ENCODE data around the gene ELMO1. TPM values are rescaled to one million over a fixed set of nuclear protein-coding genes. Genes with fewer than 3 reads are reported as not detected.

Gene ELMO1
- total and polyA plus RNA-seq, 2 experiments from 2014 or later: 9.6 to 10.8 TPM

DNA sequence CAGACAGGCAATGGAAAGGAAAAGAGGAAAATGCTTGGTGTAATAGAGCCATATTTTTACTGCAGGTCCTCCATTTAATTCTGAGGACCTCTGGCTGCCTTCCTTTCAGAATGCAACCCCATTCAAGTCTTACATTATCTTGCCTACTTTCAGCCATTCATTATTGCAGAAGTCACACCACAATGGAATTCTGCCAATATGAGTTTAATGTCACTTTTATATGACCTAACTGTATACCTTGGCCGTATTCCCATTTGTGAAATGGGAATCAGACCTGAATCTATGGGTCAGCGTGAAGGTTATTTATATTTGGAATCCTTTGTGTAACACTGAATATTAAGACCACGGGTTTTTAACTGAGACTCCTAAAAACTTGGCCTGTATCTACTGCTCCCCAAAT lies 482.6 kb downstream of the ELMO1 start:
- TF ChIP-seq, protein P1, sequence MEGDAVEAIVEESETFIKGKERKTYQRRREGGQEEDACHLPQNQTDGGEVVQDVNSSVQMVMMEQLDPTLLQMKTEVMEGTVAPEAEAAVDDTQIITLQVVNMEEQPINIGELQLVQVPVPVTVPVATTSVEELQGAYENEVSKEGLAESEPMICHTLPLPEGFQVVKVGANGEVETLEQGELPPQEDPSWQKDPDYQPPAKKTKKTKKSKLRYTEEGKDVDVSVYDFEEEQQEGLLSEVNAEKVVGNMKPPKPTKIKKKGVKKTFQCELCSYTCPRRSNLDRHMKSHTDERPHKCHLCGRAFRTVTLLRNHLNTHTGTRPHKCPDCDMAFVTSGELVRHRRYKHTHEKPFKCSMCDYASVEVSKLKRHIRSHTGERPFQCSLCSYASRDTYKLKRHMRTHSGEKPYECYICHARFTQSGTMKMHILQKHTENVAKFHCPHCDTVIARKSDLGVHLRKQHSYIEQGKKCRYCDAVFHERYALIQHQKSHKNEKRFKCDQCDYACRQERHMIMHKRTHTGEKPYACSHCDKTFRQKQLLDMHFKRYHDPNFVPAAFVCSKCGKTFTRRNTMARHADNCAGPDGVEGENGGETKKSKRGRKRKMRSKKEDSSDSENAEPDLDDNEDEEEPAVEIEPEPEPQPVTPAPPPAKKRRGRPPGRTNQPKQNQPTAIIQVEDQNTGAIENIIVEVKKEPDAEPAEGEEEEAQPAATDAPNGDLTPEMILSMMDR (IDR thresholded peaks at IDR 0.05; ENCODE audit: low read depth, low read length): no peak
- Histone ChIP-seq H3K4me1 (ENCODE audit: low read depth) (peaks cover 22% of the 10 kb centered on the region), H3K36me3 (no peaks in the 10 kb centered on the region), H3K27me3 (no peaks in the 10 kb centered on the region), H3K9me3 (ENCODE audit: low read depth) (no peaks in the 10 kb centered on the region), H3K27ac (no peak overlapping the region), H3K4me3 (no peak overlapping the region)
- no peak for DNase-seq (ENCODE audit: low read depth in 1 of 2, low spot score in 1 of 2)

DNA sequence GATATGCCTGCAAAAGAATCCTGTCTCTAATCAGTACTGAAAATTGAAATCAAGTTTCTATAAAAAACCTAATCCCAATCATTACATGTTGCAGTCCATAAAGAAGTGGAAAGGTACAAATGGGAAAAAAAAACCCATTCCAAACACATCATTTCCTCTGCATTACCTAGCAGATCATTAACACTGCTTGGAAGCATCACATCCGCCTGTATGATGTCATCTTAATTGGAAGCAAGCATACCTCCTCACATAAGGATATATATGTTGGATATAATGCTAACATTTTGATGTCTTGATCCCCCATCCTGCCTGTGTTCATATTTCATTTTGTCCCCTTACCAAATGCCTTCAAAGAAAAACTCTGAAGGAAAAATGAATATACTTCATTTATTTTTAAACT lies 483.0 kb downstream of the ELMO1 start:
- no peak for DNase-seq (ENCODE audit: low read depth in 1 of 2, low spot score in 1 of 2)
- TF ChIP-seq, protein P1 (IDR thresholded peaks at IDR 0.05; ENCODE audit: low read depth, low read length): no peak
- no peak overlapping the region for H3K4me3 ChIP-seq
- peaks cover 24% of the 10 kb centered on the region for H3K4me1 ChIP-seq (ENCODE audit: low read depth)
- H3K9me3 ChIP-seq (ENCODE audit: low read depth): no peaks in the 10 kb centered on the region
- no peak overlapping the region for H3K27ac ChIP-seq
- H3K36me3 ChIP-seq: no peaks in the 10 kb centered on the region
- H3K27me3 ChIP-seq: no peaks in the 10 kb centered on the region

DNA sequence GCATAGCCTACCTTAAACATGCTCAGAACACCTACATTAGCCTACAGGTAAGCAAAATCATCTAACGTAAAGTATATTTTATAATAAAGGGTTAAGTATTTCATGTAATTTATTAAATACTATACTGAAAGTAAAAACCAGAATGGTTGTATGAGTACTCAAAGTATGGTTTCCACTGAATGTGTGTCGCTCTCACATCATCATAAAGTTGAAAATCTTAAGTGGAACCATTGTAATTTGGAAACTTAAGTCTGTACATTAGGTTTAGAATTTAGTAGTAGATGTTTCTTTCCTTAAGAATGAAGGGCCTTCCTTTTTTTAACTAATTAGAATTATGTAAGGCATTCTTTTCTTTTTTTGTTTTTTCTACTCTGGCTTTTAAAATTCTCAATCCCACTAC lies 484.4 kb downstream of the ELMO1 start:
- Histone ChIP-seq H3K9me3 (ENCODE audit: low read depth) (no peaks in the 10 kb centered on the region), H3K27ac (no peak overlapping the region), H3K4me3 (no peak overlapping the region), H3K36me3 (no peaks in the 10 kb centered on the region), H3K4me1 (ENCODE audit: low read depth) (peaks cover 24% of the 10 kb centered on the region), H3K27me3 (no peaks in the 10 kb centered on the region)
- DNase-seq (ENCODE audit: low read depth in 1 of 2, low spot score in 1 of 2): no peak
- TF ChIP-seq, protein P1 (IDR thresholded peaks at IDR 0.05; ENCODE audit: low read depth, low read length): no peak

DNA sequence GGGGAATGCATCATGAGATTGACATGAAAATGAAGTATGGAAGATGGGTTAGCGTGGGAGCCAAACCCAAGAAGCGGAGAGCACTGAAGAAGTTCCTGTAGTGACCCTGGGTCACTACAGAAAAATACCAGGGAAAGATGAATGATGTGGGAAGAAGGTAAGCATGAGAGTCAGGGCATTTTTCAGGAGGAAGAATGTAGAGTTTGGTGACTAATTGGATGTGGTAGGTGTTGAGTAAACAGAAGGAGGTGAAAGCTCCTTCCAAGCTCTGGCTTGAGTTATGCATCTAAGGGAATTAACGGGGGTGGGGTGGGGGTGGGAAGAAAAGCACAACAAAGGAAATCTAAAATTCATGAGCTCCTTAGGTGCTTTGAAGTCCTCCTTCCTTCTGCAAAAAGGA lies 486.3 kb downstream of the ELMO1 start:
- Histone ChIP-seq H3K36me3 (no peaks in the 10 kb centered on the region), H3K9me3 (ENCODE audit: low read depth) (no peaks in the 10 kb centered on the region), H3K4me1 (ENCODE audit: low read depth) (peaks cover 20% of the 10 kb centered on the region), H3K4me3 (no peak overlapping the region), H3K27me3 (no peaks in the 10 kb centered on the region), H3K27ac (no peak overlapping the region)
- no peak for DNase-seq (ENCODE audit: low read depth in 1 of 2, low spot score in 1 of 2)
- TF ChIP-seq, protein P1 (IDR thresholded peaks at IDR 0.05; ENCODE audit: low read depth, low read length): no peak

DNA sequence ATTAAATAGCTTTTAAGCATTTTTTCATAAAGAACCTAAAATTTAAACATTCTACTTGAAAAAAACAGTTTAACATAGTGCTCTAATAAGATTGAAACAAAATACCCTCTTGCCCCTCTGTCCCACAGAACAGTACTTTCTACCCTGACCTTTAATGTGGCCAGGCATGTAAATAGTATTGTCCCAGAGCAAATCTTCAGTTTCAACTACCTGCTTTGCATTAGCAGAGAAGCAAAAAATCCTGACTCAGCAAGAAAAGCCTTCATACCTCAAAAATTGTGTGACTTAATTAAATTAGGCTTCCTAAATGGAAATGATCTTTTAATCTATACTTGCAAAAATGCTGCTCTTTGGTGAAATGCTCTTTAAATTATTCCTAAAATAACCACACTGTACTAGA lies 487.0 kb downstream of the ELMO1 start:
- Histone ChIP-seq H3K36me3 (no peaks in the 10 kb centered on the region), H3K4me1 (ENCODE audit: low read depth) (peaks cover 15% of the 10 kb centered on the region), H3K9me3 (ENCODE audit: low read depth) (no peaks in the 10 kb centered on the region), H3K4me3 (no peak overlapping the region), H3K27me3 (no peaks in the 10 kb centered on the region), H3K27ac (peak overlapping the region; percentile 4)
- DNase-seq (ENCODE audit: low read depth in 1 of 2, low spot score in 1 of 2): no peak
- TF ChIP-seq, protein P1 (IDR thresholded peaks at IDR 0.05; ENCODE audit: low read depth, low read length): no peak

DNA sequence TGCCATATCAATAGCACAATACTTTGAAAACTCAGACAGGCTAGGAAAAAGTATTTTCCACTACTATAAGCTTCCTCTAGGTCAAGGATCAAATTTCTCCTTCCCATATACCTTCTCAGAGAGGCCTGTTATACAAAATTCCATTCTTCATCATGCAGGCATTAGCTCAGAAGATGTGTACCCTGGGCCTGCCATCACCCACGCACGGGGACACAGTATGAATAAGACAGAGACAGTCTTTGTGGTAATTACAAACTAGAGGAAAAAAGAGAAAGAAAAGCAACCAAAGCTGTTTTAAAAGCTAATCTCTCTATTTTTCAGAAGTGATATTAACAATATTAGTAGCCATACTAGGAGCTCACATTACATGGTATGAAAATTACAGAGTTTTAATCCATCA lies 487.6 kb downstream of the ELMO1 start:
- H3K36me3 ChIP-seq: no peaks in the 10 kb centered on the region
- peaks cover 12% of the 10 kb centered on the region for H3K4me1 ChIP-seq (ENCODE audit: low read depth)
- H3K9me3 ChIP-seq (ENCODE audit: low read depth): no peaks in the 10 kb centered on the region
- H3K4me3 ChIP-seq: no peak overlapping the region
- no peak overlapping the region for H3K27ac ChIP-seq
- TF ChIP-seq, protein P1 (IDR thresholded peaks at IDR 0.05; ENCODE audit: low read depth, low read length): no peak
- H3K27me3 ChIP-seq: no peaks in the 10 kb centered on the region
- no peak for DNase-seq (ENCODE audit: low read depth in 1 of 2, low spot score in 1 of 2)
